ENCODE data around the gene HOXD13.

DNA sequence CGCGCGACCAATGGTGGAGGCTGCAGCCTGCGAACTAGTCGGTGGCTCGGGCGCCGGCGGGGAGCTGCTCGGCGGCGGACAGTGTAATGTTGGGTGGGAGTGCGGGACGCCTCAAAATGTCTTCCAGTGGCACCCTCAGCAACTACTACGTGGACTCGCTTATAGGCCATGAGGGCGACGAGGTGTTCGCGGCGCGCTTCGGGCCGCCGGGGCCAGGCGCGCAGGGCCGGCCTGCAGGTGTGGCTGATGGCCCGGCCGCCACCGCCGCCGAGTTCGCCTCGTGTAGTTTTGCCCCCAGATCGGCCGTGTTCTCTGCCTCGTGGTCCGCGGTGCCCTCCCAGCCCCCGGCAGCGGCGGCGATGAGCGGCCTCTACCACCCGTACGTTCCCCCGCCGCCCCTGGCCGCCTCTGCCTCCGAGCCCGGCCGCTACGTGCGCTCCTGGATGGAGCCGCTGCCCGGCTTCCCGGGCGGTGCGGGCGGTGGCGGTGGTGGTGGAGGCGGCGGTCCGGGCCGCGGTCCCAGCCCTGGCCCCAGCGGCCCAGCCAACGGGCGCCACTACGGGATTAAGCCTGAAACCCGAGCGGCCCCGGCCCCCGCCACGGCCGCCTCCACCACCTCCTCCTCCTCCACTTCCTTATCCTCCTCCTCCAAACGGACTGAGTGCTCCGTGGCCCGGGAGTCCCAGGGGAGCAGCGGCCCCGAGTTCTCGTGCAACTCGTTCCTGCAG is 30.3 kb downstream of the HOXD13 start, which contains the start of gene HOXD9:
- TF ChIP-seq, protein P1, sequence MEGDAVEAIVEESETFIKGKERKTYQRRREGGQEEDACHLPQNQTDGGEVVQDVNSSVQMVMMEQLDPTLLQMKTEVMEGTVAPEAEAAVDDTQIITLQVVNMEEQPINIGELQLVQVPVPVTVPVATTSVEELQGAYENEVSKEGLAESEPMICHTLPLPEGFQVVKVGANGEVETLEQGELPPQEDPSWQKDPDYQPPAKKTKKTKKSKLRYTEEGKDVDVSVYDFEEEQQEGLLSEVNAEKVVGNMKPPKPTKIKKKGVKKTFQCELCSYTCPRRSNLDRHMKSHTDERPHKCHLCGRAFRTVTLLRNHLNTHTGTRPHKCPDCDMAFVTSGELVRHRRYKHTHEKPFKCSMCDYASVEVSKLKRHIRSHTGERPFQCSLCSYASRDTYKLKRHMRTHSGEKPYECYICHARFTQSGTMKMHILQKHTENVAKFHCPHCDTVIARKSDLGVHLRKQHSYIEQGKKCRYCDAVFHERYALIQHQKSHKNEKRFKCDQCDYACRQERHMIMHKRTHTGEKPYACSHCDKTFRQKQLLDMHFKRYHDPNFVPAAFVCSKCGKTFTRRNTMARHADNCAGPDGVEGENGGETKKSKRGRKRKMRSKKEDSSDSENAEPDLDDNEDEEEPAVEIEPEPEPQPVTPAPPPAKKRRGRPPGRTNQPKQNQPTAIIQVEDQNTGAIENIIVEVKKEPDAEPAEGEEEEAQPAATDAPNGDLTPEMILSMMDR (IDR thresholded peaks at IDR 0.05; ENCODE audit: low read depth, low read length): no peak
- TF ChIP-seq, protein P2, sequence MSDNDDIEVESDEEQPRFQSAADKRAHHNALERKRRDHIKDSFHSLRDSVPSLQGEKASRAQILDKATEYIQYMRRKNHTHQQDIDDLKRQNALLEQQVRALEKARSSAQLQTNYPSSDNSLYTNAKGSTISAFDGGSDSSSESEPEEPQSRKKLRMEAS (IDR thresholded peaks at IDR 0.05; ENCODE audit: low read depth, low read length): no peak
- TF ChIP-seq POLR2A (IDR thresholded peaks at IDR 0.05; ENCODE audit: extremely low read depth, insufficient read length): no peak
- no peak for TF ChIP-seq MYC (IDR thresholded peaks at IDR 0.05; ENCODE audit: low read depth, low read length)
